H1 (cell line): Measurements from ENCODE around the gene RBM45.

Experiments used
- CTCF ChIP-seq, 3 experiments: IDR thresholded peaks; 1 replicate in 2 of 3; 2 replicates in 1 of 3; pipeline versions ENCODE4 v1.5.1 to v1.6.1; 2011; ENCODE audit warnings: low read length in 3 of 3, mild to moderate bottlenecking in 3 of 3, inconsistent platforms in 2 of 3, low read depth in 1 of 3, moderate library complexity in 1 of 3; ENCODE audit not compliant: insufficient read depth in 1 of 3; ENCODE audit errors: control extremely low read depth in 1 of 3
- HDAC2 ChIP-seq, 2 experiments: fragments of 300-600 bp in 1 of 2; sonication (generic) in 1 of 2; IDR thresholded peaks; 2 replicates each; pipeline ENCODE4 v1.6.1; 2011 to 2012; ENCODE audit warnings: low read depth in 2 of 2, low read length in 2 of 2, mild to moderate bottlenecking in 2 of 2, moderate library complexity in 2 of 2, borderline replicate concordance in 1 of 2, inconsistent platforms in 1 of 2
- POLR2A ChIP-seq, 2 experiments: IDR thresholded peaks; 1 replicate in 1 of 2; 2 replicates in 1 of 2; pipeline ENCODE4 v1.6.1; 2011; ENCODE audit warnings: low read depth in 2 of 2, low read length in 2 of 2, mild to moderate bottlenecking in 2 of 2; ENCODE audit errors: control extremely low read depth in 1 of 2
- TAF1 ChIP-seq: IDR thresholded peaks from 2 replicates; pipeline ENCODE4 v1.6.1; 2011; ENCODE audit warnings: mild to moderate bottlenecking, low read depth, low read length

DNA sequence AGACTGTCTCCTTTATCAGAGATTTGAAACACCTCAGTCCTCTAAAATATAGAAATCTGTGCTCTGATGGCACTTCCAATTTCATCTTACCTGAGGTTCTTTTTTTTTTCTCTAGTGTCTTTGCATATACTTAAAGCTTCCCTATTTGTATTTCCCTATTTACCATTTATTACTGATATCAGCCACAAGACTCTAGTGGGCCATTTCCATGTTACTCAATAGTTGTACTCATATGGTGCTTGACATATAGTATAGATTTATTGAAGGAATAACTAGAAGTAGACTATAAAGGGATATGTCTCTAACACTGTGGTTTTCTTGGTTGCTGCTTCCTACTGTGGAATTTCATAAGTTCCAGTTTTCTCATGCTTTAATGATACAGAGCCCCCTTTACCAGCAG, 3.0 kb downstream of the RBM45 start:
- TF ChIP-seq CTCF (IDR thresholded peaks at IDR 0.05; ENCODE audit: control extremely low read depth in 1 of 3, insufficient read depth in 1 of 3, low read depth in 1 of 3, low read length in 3 of 3): no peak
- no peak for TF ChIP-seq POLR2A (IDR thresholded peaks at IDR 0.05; ENCODE audit: control extremely low read depth in 1 of 2, low read depth in 2 of 2, low read length in 2 of 2)
- TF ChIP-seq HDAC2 (IDR thresholded peaks at IDR 0.05; ENCODE audit: borderline replicate concordance in 1 of 2, low read depth in 2 of 2, low read length in 2 of 2): no peak
- no peak for TF ChIP-seq TAF1
